Neural progenitor cell (in vitro differentiated cells): ENCODE data around the gene POLA2. TPM values are rescaled to one million over a fixed set of nuclear protein-coding genes. Genes with fewer than 3 reads are reported as not detected.

Experiments
- DNase-seq: peaks from one replicate; pipeline ENCODE4 v3.0.0-alpha.2; 2016; ENCODE audit warnings: low spot score
- H2AFZ ChIP-seq: fragments of 200-600 bp; sonication (generic); replicated peaks from 2 replicates; pipeline ENCODE4 v1.6.1; 2016; ENCODE audit warnings: antibody characterized with exemption
- H3F3A ChIP-seq: fragments of 200-600 bp; sonication (generic); 2 replicates; pipeline ENCODE4 v1.6.1; 2016; ENCODE audit warnings: antibody characterized with exemption, low read depth
- H3K27ac ChIP-seq: fragments of 200-600 bp; sonication (generic); 2 replicates; pipeline ENCODE4 v1.5.1; 2016; ENCODE audit warnings: mild to moderate bottlenecking
- H3K27me3 ChIP-seq: fragments of 200-600 bp; sonication (generic); 2 replicates; pipeline ENCODE4 v1.6.1; 2016; ENCODE audit warnings: mild to moderate bottlenecking, moderate library complexity
- H3K36me3 ChIP-seq: fragments of 200-600 bp; sonication (generic); 2 replicates; pipeline ENCODE4 v1.5.1; 2016
- H3K4me1 ChIP-seq: fragments of 200-600 bp; sonication (generic); 2 replicates; pipeline ENCODE4 v1.6.1; 2016; ENCODE audit warnings: mixed run types
- H3K4me2 ChIP-seq: fragments of 200-600 bp; sonication (generic); 2 replicates; pipeline ENCODE4 v1.6.1; 2016
- H3K4me3 ChIP-seq: fragments of 200-600 bp; sonication (generic); 2 replicates; pipeline ENCODE4 v1.5.1; 2016
- H3K79me2 ChIP-seq: fragments of 200-600 bp; sonication (generic); 2 replicates; pipeline ENCODE4 v1.6.1; 2016; ENCODE audit warnings: low read depth
- H3K9ac ChIP-seq: fragments of 200-600 bp; sonication (generic); 2 replicates; pipeline ENCODE4 v1.6.1; 2016
- H3K9me3 ChIP-seq: fragments of 200-600 bp; sonication (generic); 2 replicates; pipeline ENCODE4 v1.5.1; 2016; ENCODE audit warnings: low read depth
- H4K20me1 ChIP-seq: fragments of 200-600 bp; sonication (generic); 2 replicates; pipeline ENCODE4 v1.6.1; 2016; ENCODE audit warnings: low read depth
- H3K27ac Mint-ChIP-seq: 3 replicates; pipeline ENCODE4 v1.8.0; 2021; ENCODE audit warnings: mixed read lengths
- H3K27me3 Mint-ChIP-seq: 2 replicates; pipeline ENCODE4 v1.8.0; 2022; ENCODE audit warnings: low read depth, mild to moderate bottlenecking, inconsistent platforms, moderate library complexity, mixed read lengths; ENCODE audit not compliant: insufficient read depth
- H3K36me3 Mint-ChIP-seq: 3 replicates; pipeline ENCODE4 v1.8.0; 2021; ENCODE audit warnings: mixed read lengths
- H3K4me1 Mint-ChIP-seq: 3 replicates; pipeline ENCODE4 v1.8.0; 2021; ENCODE audit warnings: mixed read lengths
- H3K4me3 Mint-ChIP-seq: 3 replicates; pipeline ENCODE4 v1.8.0; 2021; ENCODE audit warnings: mild to moderate bottlenecking, moderate library complexity, mixed read lengths
- H3K9me3 Mint-ChIP-seq: 3 replicates; pipeline ENCODE4 v1.8.0; 2020; ENCODE audit warnings: mixed read lengths
- CTCF ChIP-seq: fragments of 200-600 bp; sonication (generic); IDR thresholded peaks from 2 replicates; pipeline ENCODE4 v1.5.1; 2017; ENCODE audit warnings: antibody characterized with exemption, mild to moderate bottlenecking
- EZH2 ChIP-seq: fragments of 200-600 bp; sonication (generic); IDR thresholded peaks from 2 replicates; pipeline ENCODE4 v1.6.1; 2017; ENCODE audit warnings: antibody characterized with exemption, mild to moderate bottlenecking, moderate library complexity
- EZH2phosphoT487 ChIP-seq: fragments of 200-600 bp; sonication (generic); IDR thresholded peaks from 2 replicates; pipeline ENCODE4 v1.6.1; 2017; ENCODE audit warnings: antibody characterized with exemption
- total RNA-seq: library from RNA; depleted of rRNA; stranded (reverse); fragments of >200 nt; gene quantifications from 2 replicates; pipeline ENCODE4 v1.2.3, GENCODE V29; 2015; ENCODE audit warnings: low replicate concordance

Gene POLA2
- total RNA-seq, 1 donor from 2014 or later: 33.3 TPM

- H3K27me3 Mint-ChIP-seq: peaks cover 10% of the 10 kb centered on the region
- no peak overlapping the region for H3K27ac Mint-ChIP-seq
- Histone ChIP-seq H3K79me2 (no peaks in the 10 kb centered on the region), H2AFZ (no peak overlapping the region), H3K9ac (no peak overlapping the region), H3K27me3 (peaks cover 18% of the 10 kb centered on the region), H4K20me1 (peaks cover 30% of the 10 kb centered on the region), H3K4me3 (no peak overlapping the region), H3K27ac (no peak overlapping the region), H3K4me1 (peaks cover 20% of the 10 kb centered on the region), H3K4me2 (no peak overlapping the region), H3K9me3 (no peaks in the 10 kb centered on the region), H3F3A (peaks cover 27% of the 10 kb centered on the region), H3K36me3 (no peaks in the 10 kb centered on the region)
- DNase-seq: no peak
- H3K36me3 Mint-ChIP-seq: peaks cover 17% of the 10 kb centered on the region
- no peak overlapping the region for H3K4me3 Mint-ChIP-seq
- peaks cover 29% of the 10 kb centered on the region for H3K4me1 Mint-ChIP-seq
- no peaks in the 10 kb centered on the region for H3K9me3 Mint-ChIP-seq
- TF ChIP-seq CTCF (no peak), EZH2phosphoT487 (no peak), EZH2 (no peak)
These were observed 47.2 kb downstream of the POLA2 start for GRCh38 chr11:65309006-65309405.

DNA sequence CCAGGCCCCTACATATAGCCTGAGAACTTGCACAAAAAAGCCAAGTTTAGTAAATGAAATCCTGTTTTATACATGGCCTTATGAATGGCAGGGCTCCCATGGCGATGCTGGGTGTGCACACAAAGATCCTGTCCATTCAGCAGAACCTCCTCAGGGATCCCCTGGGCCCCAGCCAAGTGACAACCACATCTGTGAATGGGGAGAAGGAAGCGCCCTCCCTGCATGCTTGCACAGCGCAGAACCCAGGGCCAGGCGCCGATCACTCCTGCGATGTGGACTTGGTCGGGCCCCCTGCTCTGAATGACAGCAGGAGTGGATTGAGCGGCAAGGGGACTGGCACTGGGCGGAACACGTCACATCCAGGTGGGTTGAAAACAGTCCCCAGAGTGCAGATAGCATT is 48.5 kb downstream of the POLA2 start:
- peak; percentile 26 for DNase-seq
- H3K27me3 ChIP-seq: peaks cover 30% of the 10 kb centered on the region
- peaks cover 34% of the 10 kb centered on the region for H3F3A ChIP-seq
- no peak overlapping the region for H3K4me3 Mint-ChIP-seq
- H3K4me1 Mint-ChIP-seq: peaks cover 33% of the 10 kb centered on the region
- H3K4me2 ChIP-seq: peak overlapping the region; percentile 57
- no peaks in the 10 kb centered on the region for H3K79me2 ChIP-seq
- H3K9ac ChIP-seq: no peak overlapping the region
- no peak for TF ChIP-seq EZH2
- H3K4me1 ChIP-seq: peaks cover 24% of the 10 kb centered on the region
- H3K36me3 Mint-ChIP-seq: peaks cover 9% of the 10 kb centered on the region
- peaks cover 38% of the 10 kb centered on the region for H4K20me1 ChIP-seq
- H2AFZ ChIP-seq: no peak overlapping the region
- H3K27ac ChIP-seq: peak overlapping the region; percentile 34
- H3K27me3 Mint-ChIP-seq: peaks cover 6% of the 10 kb centered on the region
- H3K9me3 Mint-ChIP-seq: no peaks in the 10 kb centered on the region
- no peak overlapping the region for H3K27ac Mint-ChIP-seq
- no peak overlapping the region for H3K4me3 ChIP-seq
- H3K36me3 ChIP-seq: no peaks in the 10 kb centered on the region
- H3K9me3 ChIP-seq: no peaks in the 10 kb centered on the region

DNA sequence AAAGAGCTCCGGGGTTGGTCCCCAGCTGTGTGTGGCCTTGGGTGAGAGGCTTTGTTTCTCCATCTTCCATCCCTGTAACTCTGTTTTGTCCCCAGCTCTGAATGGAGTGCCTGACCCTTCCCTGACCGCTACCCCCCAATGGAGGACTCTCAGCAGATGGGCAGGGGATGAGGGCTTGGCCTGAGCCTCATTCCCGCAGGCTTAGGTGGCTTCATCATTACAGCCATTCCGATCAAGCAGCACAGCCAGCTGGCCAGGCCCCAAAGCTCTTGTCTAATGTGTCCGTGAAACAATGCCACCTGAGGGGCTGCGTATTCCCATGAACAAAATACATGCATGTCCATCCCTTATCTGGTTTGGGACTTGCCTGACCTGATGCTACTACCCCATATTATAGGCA is 49.0 kb downstream of the POLA2 start:
- Mint-ChIP-seq H3K4me3 (peak overlapping the region; percentile 13), H3K4me1 (peaks cover 34% of the 10 kb centered on the region), H3K27me3 (peaks cover 8% of the 10 kb centered on the region), H3K36me3 (peaks cover 5% of the 10 kb centered on the region), H3K9me3 (no peaks in the 10 kb centered on the region), H3K27ac (peak overlapping the region; percentile 90)
- H4K20me1 ChIP-seq: peaks cover 38% of the 10 kb centered on the region
- no peak for TF ChIP-seq EZH2
- no peak for TF ChIP-seq CTCF
- no peak for TF ChIP-seq EZH2phosphoT487
- H2AFZ ChIP-seq: no peak overlapping the region
- no peak overlapping the region for H3K9ac ChIP-seq
- H3K4me3 ChIP-seq: peak overlapping the region; percentile 24
- H3K9me3 ChIP-seq: no peaks in the 10 kb centered on the region
- H3K36me3 ChIP-seq: no peaks in the 10 kb centered on the region
- peaks cover 39% of the 10 kb centered on the region for H3F3A ChIP-seq
- no peaks in the 10 kb centered on the region for H3K79me2 ChIP-seq
- peak; percentile 83 for DNase-seq
- peak overlapping the region; percentile 57 for H3K4me2 ChIP-seq
- peaks cover 24% of the 10 kb centered on the region for H3K4me1 ChIP-seq
- H3K27me3 ChIP-seq: peaks cover 30% of the 10 kb centered on the region
- H3K27ac ChIP-seq: peak overlapping the region; percentile 66

DNA sequence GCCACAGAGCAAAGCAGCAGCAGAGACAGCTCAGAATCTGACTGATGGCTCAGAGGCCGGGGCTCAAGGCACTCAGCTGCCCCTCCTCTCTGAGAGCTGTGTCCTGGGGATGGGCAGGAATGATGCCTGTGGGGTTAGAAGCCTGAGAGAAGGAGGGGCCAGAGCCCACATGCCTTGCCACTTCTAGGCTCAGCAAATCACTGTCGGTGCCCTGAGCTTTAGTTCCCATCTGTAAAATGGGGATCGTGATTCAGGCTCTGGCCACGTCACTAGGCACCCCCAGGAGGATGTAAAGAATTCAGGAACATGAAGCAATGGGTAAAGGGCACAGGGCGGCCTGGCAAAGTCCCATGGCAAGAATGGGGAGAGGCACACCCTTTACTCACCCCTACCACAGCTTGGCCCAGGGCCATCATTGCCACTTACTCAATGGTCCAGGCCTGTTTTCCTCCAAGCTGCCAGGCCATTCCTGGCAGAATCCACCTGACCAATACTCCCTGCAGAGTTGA is 49.5 kb downstream of the POLA2 start:
- peak overlapping the region; percentile 27 for H3K4me3 Mint-ChIP-seq
- H3K4me1 ChIP-seq: peaks cover 28% of the 10 kb centered on the region
- peaks cover 44% of the 10 kb centered on the region for H3F3A ChIP-seq
- H3K36me3 ChIP-seq: no peaks in the 10 kb centered on the region
- peak overlapping the region; percentile 90 for H3K27ac Mint-ChIP-seq
- H3K4me2 ChIP-seq: peak overlapping the region; percentile 57
- peaks cover 39% of the 10 kb centered on the region for H3K4me1 Mint-ChIP-seq
- no peaks in the 10 kb centered on the region for H3K9me3 ChIP-seq
- H3K27me3 Mint-ChIP-seq: peaks cover 10% of the 10 kb centered on the region
- H3K79me2 ChIP-seq: no peaks in the 10 kb centered on the region
- H3K9me3 Mint-ChIP-seq: no peaks in the 10 kb centered on the region
- peaks cover 38% of the 10 kb centered on the region for H4K20me1 ChIP-seq
- DNase-seq: peak; percentile 69
- H3K27ac ChIP-seq: peak overlapping the region; percentile 66
- H3K27me3 ChIP-seq: peaks cover 30% of the 10 kb centered on the region
- no peak overlapping the region for H2AFZ ChIP-seq
- H3K9ac ChIP-seq: no peak overlapping the region
- H3K4me3 ChIP-seq: peak overlapping the region; percentile 24
- peaks cover 3% of the 10 kb centered on the region for H3K36me3 Mint-ChIP-seq
- TF ChIP-seq CTCF (no peak), EZH2phosphoT487 (no peak), EZH2 (no peak)
